GM12801 (cell line): ENCODE results near the gene THAP4.

Experiments
- TF ChIP-seq, protein P1 (sequence below): IDR thresholded peaks from one replicate; pipeline ENCODE4 v1.5.1; 2011; ENCODE audit warnings: control low read depth; ENCODE audit not compliant: insufficient read length; ENCODE audit errors: extremely low read depth

THAP4 gene

DNA sequence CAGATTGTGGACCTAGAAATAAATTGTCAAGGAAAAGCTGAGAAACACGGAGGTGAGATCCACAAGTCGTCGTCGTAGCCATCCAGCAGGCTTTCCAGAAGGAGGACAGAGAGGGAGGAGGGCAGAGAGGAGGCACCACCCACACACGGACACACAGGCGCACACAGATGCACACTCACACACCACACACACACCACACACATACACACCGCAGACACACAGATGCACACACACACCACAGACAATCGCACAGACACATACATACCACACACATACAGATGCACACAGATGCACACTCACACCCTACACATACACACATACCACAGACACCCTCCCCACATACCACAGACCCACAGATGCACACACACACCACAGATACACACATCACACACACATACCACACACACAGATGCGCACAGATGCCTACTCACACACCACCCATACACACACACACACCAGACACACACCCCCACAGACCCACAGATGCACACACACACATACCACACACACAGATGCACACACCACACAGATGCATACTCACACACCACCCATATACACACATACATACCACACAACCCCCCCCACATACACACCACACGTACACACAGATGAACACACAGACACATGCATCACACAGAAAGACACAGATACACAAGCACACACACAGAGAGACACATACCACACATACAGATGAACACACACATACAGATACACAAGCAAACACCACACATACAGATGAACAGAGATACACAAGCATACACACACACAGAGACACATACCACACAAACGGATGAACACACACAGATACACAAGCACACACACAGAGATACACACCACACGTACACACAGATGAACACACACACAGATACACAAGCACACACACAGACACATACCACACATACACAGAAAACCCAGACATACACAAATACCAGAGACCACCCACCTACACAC, 91.2 kb downstream of the THAP4 start:
- TF ChIP-seq, protein P1, sequence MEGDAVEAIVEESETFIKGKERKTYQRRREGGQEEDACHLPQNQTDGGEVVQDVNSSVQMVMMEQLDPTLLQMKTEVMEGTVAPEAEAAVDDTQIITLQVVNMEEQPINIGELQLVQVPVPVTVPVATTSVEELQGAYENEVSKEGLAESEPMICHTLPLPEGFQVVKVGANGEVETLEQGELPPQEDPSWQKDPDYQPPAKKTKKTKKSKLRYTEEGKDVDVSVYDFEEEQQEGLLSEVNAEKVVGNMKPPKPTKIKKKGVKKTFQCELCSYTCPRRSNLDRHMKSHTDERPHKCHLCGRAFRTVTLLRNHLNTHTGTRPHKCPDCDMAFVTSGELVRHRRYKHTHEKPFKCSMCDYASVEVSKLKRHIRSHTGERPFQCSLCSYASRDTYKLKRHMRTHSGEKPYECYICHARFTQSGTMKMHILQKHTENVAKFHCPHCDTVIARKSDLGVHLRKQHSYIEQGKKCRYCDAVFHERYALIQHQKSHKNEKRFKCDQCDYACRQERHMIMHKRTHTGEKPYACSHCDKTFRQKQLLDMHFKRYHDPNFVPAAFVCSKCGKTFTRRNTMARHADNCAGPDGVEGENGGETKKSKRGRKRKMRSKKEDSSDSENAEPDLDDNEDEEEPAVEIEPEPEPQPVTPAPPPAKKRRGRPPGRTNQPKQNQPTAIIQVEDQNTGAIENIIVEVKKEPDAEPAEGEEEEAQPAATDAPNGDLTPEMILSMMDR, result no peak

DNA sequence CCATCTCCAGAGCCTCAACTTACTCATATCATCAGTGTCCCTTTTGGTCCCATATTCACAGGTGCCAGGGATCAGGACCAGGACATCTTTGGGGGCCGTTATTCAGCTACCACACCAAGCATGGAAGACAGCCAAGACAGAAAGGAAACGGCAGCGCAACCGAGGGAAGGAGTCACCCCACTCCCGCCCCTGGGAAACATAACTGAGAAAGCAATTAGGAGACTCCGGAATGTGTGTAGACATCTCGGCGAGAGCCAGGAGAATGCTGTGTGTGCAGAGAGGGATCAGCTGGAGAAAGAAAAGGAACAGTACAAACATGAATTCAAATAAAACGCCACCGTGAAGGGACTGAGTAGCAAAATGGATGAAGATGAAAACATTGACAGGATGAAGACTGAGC, 91.9 kb downstream of the THAP4 start:
- TF ChIP-seq, protein P1, result no peak

DNA sequence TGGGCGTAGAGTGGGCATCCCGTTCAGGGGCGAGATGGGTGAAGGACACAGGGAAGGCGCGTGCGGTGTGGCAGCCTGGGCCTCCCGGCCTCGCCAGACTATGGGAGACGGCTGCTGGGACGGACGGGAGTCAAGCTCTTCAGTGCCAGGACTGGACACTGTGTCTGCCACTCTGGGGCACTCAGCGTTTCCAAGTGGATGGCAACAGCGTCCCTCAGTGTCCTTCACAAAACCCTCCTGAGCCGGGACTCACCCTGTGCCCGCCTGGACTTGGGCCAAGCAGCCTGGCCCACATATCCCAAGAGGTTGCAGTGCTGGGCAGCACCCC, 94.7 kb downstream of the THAP4 start:
- TF ChIP-seq, protein P1, result no peak

DNA sequence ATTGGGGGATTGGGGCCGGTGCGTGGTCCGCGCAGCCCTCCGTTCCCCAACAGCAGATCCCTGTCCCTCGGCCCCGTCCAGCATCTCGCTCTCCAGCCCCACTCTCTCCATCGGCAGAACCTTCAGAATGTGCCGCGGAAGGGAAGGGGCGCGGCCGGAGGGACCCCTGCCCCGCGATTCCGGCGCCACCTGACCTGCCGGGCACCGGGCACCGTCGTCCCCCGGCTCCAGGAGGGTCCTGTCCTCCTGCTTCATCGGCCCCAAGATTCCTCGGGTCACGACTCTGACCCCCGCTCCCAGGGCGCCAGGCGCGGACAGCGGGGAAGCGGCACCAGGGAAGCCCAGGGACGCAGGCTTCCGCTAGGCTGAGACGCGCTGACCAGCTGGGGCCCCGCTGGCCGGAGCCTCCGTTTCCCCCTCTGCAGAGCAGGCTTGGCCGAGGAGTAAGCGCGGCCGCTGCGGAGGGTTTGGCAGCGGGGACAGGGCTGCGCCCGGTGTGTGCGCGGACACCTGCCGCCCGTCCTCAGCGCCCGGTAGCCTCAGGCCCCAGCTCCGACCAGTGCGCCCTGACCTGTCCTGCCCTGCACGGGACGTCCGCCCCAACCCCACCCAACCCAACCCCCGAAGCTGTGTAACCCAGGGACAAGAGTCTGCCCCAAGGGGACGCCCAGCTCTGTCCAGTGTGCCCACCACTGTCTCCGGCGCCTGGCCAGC, 95.2 kb downstream of the THAP4 start:
- TF ChIP-seq, protein P1, result no peak

DNA sequence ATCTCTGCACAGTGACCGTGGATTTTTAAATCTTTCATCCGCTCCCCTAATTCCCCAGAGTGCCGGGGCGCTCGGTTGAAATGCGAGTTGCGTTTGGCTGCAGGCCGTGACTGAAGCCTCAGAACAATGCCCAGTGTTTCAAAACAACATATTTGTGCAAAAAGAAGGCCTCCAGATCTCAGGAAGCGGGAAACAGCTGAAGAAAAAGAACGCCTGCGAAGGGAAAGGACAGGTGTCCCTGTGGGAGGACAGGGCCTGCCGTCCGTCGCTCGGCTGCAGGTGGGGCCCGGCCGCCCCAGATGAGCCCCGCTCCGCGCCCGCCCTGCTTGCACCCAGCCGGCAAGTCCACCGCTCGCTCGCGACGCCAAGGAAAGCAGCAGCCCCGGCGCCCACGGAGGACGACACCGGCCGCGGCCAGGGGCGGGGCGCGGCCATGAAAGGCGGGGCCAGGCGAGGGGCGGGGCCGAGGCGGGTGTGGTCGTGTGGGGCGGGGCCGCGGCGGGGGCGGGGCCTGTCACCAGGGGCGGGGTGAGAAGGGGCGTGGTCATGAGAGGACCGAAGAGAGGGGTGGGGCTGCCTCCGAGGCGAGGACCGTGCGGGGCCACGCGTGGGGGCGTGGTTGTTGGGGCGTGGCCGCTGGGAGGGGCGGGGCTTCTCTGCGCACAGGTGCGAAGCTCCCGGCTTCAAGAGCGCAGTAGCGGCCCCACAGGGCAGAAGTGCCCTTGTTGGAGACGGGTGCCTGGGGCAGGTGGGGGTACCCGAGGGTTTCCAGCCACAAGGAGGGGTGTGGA, 96.0 kb downstream of the THAP4 start:
- TF ChIP-seq, protein P1, result no peak

DNA sequence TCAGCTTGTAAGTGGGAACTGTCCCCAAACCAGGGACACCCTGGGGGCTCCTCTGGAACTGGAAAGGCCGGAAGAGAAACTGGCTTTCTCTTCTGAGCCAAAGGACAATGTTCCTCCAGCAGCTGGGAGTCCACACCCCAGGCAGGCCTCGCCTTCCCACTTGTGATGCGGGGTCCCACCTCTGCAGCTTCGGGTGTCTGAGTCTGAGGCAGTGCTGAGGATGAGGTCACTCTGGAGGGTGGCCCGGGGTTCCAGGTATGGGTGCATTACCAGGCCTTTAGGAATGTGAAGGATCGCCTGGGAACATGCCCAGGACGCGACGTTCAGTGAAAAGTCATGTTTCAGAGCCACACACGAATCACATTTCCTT, 96.6 kb downstream of the THAP4 start:
- TF ChIP-seq, protein P1, result no peak

DNA sequence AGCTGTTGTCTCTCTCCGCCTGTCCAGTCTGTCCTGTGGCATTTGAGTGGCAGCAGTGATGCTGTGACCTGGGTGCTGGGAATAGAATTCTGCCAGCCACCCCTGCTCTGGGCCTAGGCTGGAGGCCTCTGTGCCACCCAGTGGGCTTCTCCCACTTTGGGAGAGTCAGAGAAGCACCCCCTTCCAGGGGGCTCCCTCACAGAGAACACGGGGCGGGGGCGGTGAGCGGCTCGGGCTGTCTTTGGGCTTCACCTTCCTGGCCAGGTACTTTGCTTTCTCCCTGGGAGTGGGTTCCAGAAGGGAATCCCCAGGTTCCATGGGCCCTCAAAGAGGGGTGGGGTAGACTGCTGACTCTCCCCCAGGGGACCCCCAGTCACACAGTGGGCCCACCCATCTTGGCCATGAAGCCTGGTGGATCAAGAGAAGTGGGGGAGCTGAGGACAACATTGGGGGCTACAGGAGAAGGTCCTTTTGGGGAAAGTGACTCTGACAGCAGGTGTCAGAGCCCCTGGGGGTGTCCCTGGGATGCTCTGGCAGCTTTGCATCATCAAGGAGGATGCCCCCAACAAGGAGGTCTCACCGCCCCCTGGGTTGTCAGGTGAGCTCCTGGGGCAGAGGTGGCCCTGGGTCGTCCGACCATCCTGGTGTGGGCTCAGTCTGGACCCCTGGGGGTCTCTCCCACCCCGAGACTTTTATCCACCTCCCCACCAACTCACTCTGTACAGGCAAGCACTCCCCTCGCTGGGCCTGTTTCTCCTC, 97.2 kb downstream of the THAP4 start:
- TF ChIP-seq, protein P1, result no peak
